Activated CD4-positive, alpha-beta T cell treated with anti-CD3 and anti-CD28 coated beads for 36 hours (primary cell): ENCODE results near the gene PCSK6. TPM values are rescaled to one million over a fixed set of nuclear protein-coding genes. Genes with fewer than 3 reads are reported as not detected.
"Not testable (repeated sequence)": the region's sequence is repeated elsewhere in the genome, so short reads cannot be mapped to it uniquely, and the experiment has no call there.

Source experiments
- ATAC-seq: fragments of 200-7000 bp; cut with Tn5 transposase; one replicate; pipeline ENCODE4 v1.10.0; 2021; ENCODE audit warnings: mild to moderate bottlenecking, moderate library complexity
- CTCF ChIA-PET: fragments of 350-600 bp; sonication (Branson Sonifier 250); formaldehyde crosslinking; loops from one replicate; lab custom pipeline; 2021; ENCODE audit warnings: antibody characterized with exemption; lab: Charles Lee
- POLR2A ChIA-PET: fragments of 350-600 bp; sonication (Branson Sonifier 250); formaldehyde crosslinking; loops from one replicate; lab custom pipeline; 2021; ENCODE audit warnings: antibody characterized with exemption, inconsistent platforms; lab: Charles Lee
- DNase-seq: peaks from one replicate; pipeline ENCODE4 v3.0.0-alpha.2; 2020
- H3K27ac Mint-ChIP-seq: one replicate; pipeline ENCODE4 v1.8.0; 2021; ENCODE audit warnings: mixed read lengths
- H3K27me3 Mint-ChIP-seq: one replicate; pipeline ENCODE4 v1.8.0; 2021; ENCODE audit warnings: mixed read lengths
- H3K36me3 Mint-ChIP-seq: one replicate; pipeline ENCODE4 v1.8.0; 2021; ENCODE audit warnings: low read depth, mixed read lengths
- H3K4me1 Mint-ChIP-seq: one replicate; pipeline ENCODE4 v1.8.0; 2021; ENCODE audit warnings: mixed read lengths
- H3K4me3 Mint-ChIP-seq: one replicate; pipeline ENCODE4 v1.8.0; 2021; ENCODE audit warnings: mild to moderate bottlenecking, moderate library complexity, mixed read lengths
- H3K9me3 Mint-ChIP-seq: one replicate; pipeline ENCODE4 v1.8.0; 2021; ENCODE audit warnings: low read depth, mixed read lengths
- intact Hi-C, 2 experiments: fragments of 100-400 bp; cut with DNase I in 1 of 2; cut with micrococcal nuclease in 1 of 2; formaldehyde crosslinking; loops; one replicate each; pipeline versions ENCODE4 v1.14.2 to v1.15.1; 2022 to 2024; cut with DNase I, micrococcal nuclease
- total RNA-seq, 2 experiments: library from RNA; stranded (reverse); gene quantifications; one replicate each; pipeline ENCODE4 v1.2.3, GENCODE V29; 2021

Gene PCSK6
- total RNA-seq, 2 experiments from 2014 or later, result 0.75 to 0.95 TPM

DNA sequence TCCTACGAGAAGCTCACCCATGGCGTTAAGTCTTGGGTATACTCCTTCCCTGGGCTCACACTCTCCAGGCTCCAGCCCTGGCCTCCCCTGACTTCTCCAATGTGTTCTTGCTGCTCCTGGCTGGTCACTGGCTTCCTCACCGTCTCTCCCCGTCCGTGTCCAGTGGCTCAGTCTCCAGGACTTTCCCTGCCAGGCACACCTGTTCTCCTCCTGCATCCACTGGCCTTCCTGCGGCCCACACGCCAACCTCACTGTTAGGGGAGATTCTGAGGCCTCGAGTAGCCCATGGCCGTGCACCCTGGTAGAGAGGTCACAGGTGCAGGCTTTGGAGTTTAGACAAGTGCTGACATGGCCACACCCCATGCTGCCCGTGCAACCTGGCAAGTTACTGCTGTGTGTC, 102.5 kb downstream of the PCSK6 start:
- ATAC-seq, result no peak
- intact Hi-C loops, result no loop called here
- POLR2A ChIA-PET, result no interaction called here
- H3K4me1 Mint-ChIP-seq, result no peaks in the 10 kb centered on the region
- no peak overlapping the region for H3K4me3 Mint-ChIP-seq
- H3K27me3 Mint-ChIP-seq, result peaks cover 2% of the 10 kb centered on the region
- no peaks in the 10 kb centered on the region for H3K9me3 Mint-ChIP-seq
- no peak overlapping the region for H3K27ac Mint-ChIP-seq
- DNase-seq, result no peak
- CTCF ChIA-PET, result no interaction called here
- no peaks in the 10 kb centered on the region for H3K36me3 Mint-ChIP-seq

DNA sequence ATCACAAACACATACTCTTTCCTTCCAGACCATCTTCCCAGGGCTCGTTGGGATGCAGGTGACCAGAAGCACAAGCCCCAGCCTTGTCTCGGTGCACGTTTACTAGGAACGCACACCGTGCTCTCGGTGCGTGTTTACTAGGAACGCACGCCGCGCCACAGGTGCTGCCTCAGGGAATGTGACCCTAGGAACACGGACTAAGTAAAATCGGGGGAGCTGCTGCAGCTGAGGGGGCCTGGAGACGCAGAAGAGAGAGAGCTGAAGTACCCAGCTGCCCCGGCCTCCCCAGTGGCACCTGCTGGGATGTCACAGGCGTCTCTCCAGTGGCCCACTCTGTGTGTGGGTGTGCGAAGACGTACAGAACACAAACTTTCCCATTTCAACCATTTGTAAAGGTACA, 103.5 kb downstream of the PCSK6 start:
- no peaks in the 10 kb centered on the region for H3K4me1 Mint-ChIP-seq
- intact Hi-C loops, result no loop called here
- peaks cover 2% of the 10 kb centered on the region for H3K27me3 Mint-ChIP-seq
- no peak overlapping the region for H3K27ac Mint-ChIP-seq
- H3K36me3 Mint-ChIP-seq, result no peaks in the 10 kb centered on the region
- H3K4me3 Mint-ChIP-seq, result no peak overlapping the region
- POLR2A ChIA-PET, result no interaction called here
- no peak for DNase-seq
- H3K9me3 Mint-ChIP-seq, result no peaks in the 10 kb centered on the region
- CTCF ChIA-PET, result no interaction called here
- no peak for ATAC-seq

DNA sequence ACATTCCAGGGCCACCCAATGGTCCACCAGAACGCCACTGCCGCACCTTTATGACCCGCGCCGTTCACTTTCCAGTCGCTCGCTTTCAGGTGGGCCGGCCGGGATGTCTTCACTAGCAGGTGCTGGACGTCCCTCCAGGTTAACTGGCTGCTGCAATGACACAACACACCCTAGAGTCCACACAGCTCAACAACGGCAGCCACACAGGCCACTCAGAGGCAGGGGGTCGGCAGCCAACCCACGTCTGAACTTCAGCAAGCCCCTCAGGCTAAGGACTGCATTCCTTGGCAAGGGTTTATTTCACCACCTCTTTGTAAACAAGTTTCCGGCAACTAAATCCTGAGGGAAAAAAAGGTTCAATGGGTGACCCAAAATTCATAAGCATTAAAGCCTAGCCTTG, 105.2 kb downstream of the PCSK6 start:
- DNase-seq (no peak), ATAC-seq (no peak)
- no peaks in the 10 kb centered on the region for H3K4me1 Mint-ChIP-seq
- H3K27ac Mint-ChIP-seq, result no peak overlapping the region
- no peak overlapping the region for H3K4me3 Mint-ChIP-seq
- POLR2A ChIA-PET, result no interaction called here
- intact Hi-C loops, result no loop called here
- H3K9me3 Mint-ChIP-seq, result no peaks in the 10 kb centered on the region
- CTCF ChIA-PET, result no interaction called here
- no peaks in the 10 kb centered on the region for H3K36me3 Mint-ChIP-seq
- no peaks in the 10 kb centered on the region for H3K27me3 Mint-ChIP-seq

DNA sequence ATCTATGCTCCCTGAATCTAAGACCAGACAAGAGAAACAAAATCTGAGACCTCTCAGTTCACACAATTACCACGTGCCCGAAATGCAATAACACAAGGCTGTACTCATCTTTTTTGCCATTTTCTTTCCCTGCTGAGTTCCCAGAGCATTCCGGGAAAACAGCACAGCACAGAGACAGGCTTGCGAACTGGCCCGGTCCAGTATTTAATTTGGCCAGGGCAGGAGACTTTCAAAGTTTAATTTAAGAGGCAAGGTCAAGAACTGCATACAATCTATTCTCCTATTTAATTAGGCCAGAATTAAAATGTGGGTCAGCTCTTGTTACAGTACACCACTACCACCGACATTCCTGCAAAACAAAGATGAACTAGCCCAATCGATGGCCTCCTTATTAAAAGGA, 107.0 kb downstream of the PCSK6 start:
- Mint-ChIP-seq H3K4me3 (no peak overlapping the region), H3K9me3 (no peaks in the 10 kb centered on the region)

DNA sequence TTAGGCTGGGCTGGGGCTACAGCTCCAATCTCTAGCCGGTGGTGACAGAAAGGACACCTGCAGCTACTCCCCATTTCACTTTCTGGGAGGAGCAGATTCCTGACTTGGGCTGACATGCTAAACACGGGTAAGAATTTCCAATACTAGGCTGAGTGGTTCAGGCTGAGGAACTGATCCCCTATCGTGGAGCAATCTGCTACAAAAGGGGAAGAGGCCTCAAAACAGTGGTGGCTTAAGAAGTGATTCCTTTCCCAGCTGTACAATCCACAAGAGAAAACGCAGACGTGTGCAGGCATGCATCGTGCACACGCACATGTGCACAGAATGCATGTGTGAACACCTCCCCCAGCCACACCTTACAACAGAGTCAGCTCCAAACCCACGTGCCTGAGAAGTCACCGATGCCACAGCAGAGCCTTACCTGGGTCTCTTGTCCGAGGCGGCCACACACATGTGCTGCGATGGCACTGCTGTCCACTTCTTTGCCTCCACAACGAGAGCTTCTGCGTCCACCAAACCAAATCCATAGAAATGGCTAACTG, 107.8 kb downstream of the PCSK6 start:
- Mint-ChIP-seq H3K36me3 (no peaks in the 10 kb centered on the region), H3K4me1 (no peaks in the 10 kb centered on the region), H3K9me3 (no peaks in the 10 kb centered on the region), H3K27me3 (no peaks in the 10 kb centered on the region), H3K4me3 (no peak overlapping the region), H3K27ac (no peak overlapping the region)
- DNase-seq (no peak), ATAC-seq (no peak)
- ChIA-PET CTCF (no interaction called here), POLR2A (no interaction called here)
- intact Hi-C loops, result no loop called here

More for the DNA sequence above, 107.0 kb downstream of the PCSK6 start:
- ChIA-PET CTCF (interaction anchor here (0.8 kb wide), 1 partner anchor 113 kb away, joined by 3 read pairs; no protein-coding TSS in a partner anchor), POLR2A (interaction anchor here (0.6 kb wide), 1 partner anchor 68 kb away, joined by 3 read pairs; no protein-coding TSS in a partner anchor)
- DNase-seq, result no peak
- Mint-ChIP-seq H3K27ac (no peak overlapping the region), H3K27me3 (no peaks in the 10 kb centered on the region), H3K36me3 (no peaks in the 10 kb centered on the region), H3K4me1 (no peaks in the 10 kb centered on the region)
- intact Hi-C loops, result no loop called here
- ATAC-seq, result no peak

DNA sequence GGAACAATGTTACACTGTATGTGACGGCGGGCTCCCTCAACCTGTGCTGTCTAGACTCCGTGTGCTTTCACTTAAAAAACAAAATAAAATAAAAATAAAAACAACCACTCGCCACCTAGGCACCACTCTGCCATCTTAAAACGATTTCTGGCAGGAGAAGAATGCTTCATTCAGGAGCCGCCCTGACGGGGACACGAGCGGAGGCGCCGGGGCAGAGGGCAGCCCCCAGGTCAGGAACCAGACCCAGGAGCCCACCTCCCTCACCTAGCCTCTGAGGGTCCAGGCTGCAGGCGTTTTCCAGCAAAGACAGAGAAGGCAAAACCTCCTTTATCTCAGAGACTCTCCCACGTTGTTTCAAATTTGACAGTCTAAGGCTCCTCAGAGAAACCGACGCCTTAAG, 109.4 kb downstream of the PCSK6 start:
- Mint-ChIP-seq H3K4me1 (no peaks in the 10 kb centered on the region), H3K27ac (no peak overlapping the region), H3K4me3 (no peak overlapping the region), H3K36me3 (no peaks in the 10 kb centered on the region), H3K9me3 (no peaks in the 10 kb centered on the region), H3K27me3 (peaks cover 2% of the 10 kb centered on the region)
- ChIA-PET POLR2A (no interaction called here), CTCF (no interaction called here)
- no peak for ATAC-seq
- no peak for DNase-seq
- intact Hi-C loops, result no loop called here

DNA sequence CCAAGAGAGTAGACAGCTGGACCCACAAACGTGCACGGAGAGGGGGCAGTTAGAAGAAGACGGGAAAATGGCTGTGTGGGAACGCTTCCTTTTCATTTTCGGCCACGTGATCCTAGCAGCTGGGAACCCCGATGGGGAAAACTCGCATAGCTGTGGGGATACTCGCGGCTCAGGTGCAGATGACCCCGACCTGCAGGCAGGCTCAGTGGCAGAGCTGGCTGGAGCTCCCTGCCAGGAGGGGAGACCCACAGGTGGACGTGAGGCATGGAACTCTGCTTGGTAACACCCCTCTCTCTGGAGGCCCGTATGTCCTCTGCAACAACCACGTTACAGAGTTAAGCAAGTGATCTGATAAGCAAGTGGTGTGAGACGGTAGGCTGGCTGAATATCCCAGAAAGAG, 109.9 kb downstream of the PCSK6 start:
- H3K27me3 Mint-ChIP-seq, result peaks cover 2% of the 10 kb centered on the region
- ChIA-PET CTCF (no interaction called here), POLR2A (no interaction called here)
- no peaks in the 10 kb centered on the region for H3K9me3 Mint-ChIP-seq
- no peaks in the 10 kb centered on the region for H3K36me3 Mint-ChIP-seq
- DNase-seq (no peak), ATAC-seq (no peak)
- no peak overlapping the region for H3K4me3 Mint-ChIP-seq
- intact Hi-C loops, result no loop called here
- H3K4me1 Mint-ChIP-seq, result no peaks in the 10 kb centered on the region
- no peak overlapping the region for H3K27ac Mint-ChIP-seq

DNA sequence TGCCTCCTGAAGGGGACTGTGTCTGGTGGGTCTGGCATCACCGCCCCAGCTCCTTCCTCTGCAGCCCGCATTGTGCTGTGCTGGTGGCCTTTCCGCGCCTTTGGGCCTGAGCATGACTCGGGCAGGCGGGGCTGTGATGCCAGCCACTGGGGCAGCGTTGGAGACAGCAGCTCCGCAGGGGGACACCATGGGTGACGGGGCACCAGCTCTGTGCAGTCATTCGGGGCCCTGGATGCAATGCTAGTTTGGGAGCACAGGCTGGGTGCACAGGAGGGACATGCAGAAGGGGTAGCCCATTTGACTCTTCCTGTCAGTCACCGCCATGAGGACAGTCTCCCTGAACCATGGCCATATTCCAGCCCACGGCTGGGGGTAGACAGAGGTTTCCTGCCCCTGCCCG, 110.6 kb downstream of the PCSK6 start:
- ChIA-PET POLR2A (interaction anchor here (0.5 kb wide), 1 partner anchor 43 kb away, joined by 3 read pairs; no protein-coding TSS in a partner anchor), CTCF (no interaction called here)
- no peak for DNase-seq
- no peaks in the 10 kb centered on the region for H3K4me1 Mint-ChIP-seq
- intact Hi-C loops, result no loop called here
- no peak overlapping the region for H3K27ac Mint-ChIP-seq
- no peaks in the 10 kb centered on the region for H3K9me3 Mint-ChIP-seq
- H3K27me3 Mint-ChIP-seq, result peaks cover 4% of the 10 kb centered on the region
- H3K4me3 Mint-ChIP-seq, result no peak overlapping the region
- ATAC-seq, result no peak
- H3K36me3 Mint-ChIP-seq, result no peaks in the 10 kb centered on the region

DNA sequence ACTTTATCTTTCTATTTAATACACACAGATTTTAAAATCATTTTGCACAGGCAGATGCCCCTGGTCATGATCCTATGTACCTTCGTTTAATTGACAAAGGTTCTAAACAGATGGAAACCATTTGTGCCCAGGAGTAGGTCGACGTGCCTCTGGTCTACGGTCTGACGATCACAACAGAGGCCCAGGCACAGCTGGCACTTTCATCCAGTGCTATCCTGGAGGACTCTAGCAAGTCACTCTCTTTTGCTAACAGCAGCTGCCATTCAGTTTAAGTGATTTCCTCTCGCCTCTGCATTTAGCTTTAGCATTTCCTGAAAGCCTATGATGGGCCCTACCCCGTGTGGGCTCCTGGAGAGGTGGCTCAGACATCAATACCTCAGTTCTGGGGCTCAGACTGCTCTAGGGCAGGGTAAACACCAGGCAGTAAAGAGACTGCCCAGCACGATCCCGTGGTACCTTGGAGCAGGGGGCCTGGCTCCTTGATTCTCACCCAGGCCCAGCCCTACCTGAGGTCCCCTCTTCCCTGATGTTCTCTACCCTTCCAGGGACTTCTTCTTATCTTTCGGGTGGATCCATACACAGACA, 111.2 kb downstream of the PCSK6 start:
- Mint-ChIP-seq H3K4me3 (no peak overlapping the region), H3K27me3 (peaks cover 4% of the 10 kb centered on the region), H3K9me3 (no peaks in the 10 kb centered on the region), H3K36me3 (no peaks in the 10 kb centered on the region), H3K27ac (no peak overlapping the region), H3K4me1 (no peaks in the 10 kb centered on the region)
- CTCF ChIA-PET, result no interaction called here
- intact Hi-C loops, result no loop called here
- POLR2A ChIA-PET, result interaction anchor here (0.5 kb wide), 1 partner anchor 44 kb away, joined by 3 read pairs; no protein-coding TSS in a partner anchor
- ATAC-seq (no peak), DNase-seq (no peak)

DNA sequence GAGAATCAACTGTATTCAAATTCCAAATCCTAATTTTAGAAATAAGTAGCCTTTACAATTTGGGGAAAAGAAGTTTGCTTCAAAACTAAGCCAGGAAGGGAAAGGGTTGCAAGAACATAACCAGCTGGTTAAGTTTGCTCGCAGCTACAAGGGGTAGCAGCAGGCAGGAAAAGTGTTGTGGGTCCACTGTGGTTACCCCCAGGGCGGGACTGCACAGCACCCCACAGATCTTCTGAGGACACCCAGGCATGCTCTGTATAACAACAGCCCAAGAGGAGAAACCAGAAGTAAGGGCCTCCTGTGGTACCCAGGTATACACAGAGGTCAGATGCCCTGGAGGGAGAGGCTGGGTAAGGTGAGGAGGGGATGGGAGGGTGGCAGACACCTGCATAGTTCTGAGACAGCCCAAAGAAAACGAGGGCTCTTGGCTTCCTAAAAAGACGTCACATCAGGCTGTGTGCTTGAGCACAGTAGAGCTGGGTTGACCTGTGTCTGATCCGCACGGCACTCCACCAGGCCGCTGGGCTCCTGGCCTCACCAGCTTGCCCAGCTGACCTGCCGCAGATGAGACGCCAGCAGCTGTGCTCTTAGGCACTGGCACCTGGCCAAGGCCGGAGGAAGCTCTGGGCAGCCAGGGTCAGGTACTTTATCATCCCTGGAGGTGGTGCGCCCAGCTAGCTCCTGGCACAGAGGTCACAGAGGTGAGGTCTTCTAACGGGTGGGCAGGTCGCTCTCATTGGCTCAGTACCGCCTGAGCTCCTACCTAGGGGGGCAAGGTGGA, 112.7 kb downstream of the PCSK6 start:
- DNase-seq, result no peak

DNA sequence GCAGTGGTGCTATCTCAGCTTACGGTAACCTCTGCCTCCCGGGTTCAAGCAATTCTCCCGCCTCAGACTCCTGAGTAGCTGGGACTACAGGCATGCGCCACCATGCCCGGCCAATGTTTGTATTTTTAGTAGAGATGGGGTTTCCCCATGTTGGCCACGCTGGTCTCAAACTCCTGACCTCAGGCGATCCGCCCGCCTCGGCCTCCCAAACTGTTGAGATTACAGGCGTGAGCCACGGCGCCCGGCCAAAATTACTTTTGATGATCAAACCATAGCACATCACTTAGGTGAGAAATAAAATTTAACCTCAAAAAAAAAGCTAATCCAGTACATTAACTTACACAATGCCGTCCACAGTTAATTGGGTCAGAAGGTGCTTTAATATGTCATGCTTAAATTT, 114.5 kb downstream of the PCSK6 start:
- H3K4me3 Mint-ChIP-seq, POLR2A ChIA-PET, H3K36me3 Mint-ChIP-seq, DNase-seq, ATAC-seq, intact Hi-C loops, H3K4me1 Mint-ChIP-seq, H3K9me3 Mint-ChIP-seq, H3K27ac Mint-ChIP-seq: not testable (repeated sequence)
- CTCF ChIA-PET, result interaction anchor here (0.6 kb wide), 1 partner anchor 32 kb away, joined by 3 read pairs; no protein-coding TSS in a partner anchor
- peaks cover 12% of the 10 kb centered on the region for H3K27me3 Mint-ChIP-seq

More for the DNA sequence above, 112.7 kb downstream of the PCSK6 start:
- no peak for ATAC-seq
- H3K9me3 Mint-ChIP-seq, result no peaks in the 10 kb centered on the region
- no peaks in the 10 kb centered on the region for H3K36me3 Mint-ChIP-seq
- H3K27me3 Mint-ChIP-seq, result peaks cover 9% of the 10 kb centered on the region
- no peak overlapping the region for H3K27ac Mint-ChIP-seq
- H3K4me1 Mint-ChIP-seq, result no peaks in the 10 kb centered on the region
- POLR2A ChIA-PET, result no interaction called here
- intact Hi-C loops, result no loop called here
- no peak overlapping the region for H3K4me3 Mint-ChIP-seq
- CTCF ChIA-PET, result no interaction called here

DNA sequence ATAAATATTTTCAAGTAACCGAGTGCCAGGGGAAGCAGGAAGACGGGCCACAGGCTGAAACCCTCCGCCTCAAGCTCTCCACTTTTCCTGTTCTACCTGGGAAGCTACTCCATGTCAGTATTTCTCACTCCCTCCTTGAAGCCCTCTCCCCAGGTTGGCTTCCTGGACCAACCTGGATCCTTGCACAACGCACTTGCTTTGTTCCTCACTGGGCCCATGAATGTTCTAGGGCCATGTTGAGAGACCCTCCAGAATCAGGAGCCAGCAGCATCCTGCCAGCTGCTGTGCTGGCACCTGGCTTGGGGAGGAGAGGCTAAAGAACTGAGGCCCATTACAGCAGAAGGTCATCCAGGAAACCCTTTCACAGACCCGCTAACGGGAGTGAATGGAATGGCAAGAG, 115.2 kb downstream of the PCSK6 start:
- Mint-ChIP-seq H3K4me3 (no peak overlapping the region), H3K9me3 (no peaks in the 10 kb centered on the region), H3K27ac (no peak overlapping the region), H3K4me1 (no peaks in the 10 kb centered on the region), H3K36me3 (no peaks in the 10 kb centered on the region), H3K27me3 (peaks cover 12% of the 10 kb centered on the region)
- intact Hi-C loops, result no loop called here
- ChIA-PET POLR2A (no interaction called here), CTCF (no interaction called here)
- ATAC-seq (no peak), DNase-seq (no peak)
